Dermis microvascular lymphatic vessel endothelial cell (primary cell): ENCODE data around the gene SEL1L3. TPM values are rescaled to one million over a fixed set of nuclear protein-coding genes. Genes with fewer than 3 reads are reported as not detected.

Source experiments
- DNase-seq, 2 donors: peaks; one replicate each; pipeline versions ENCODE4 v3.0.0 to v3.0.0-alpha.2; 2010; ENCODE audit warnings: low read depth in 2 of 2
- total RNA-seq: library from RNA; depleted of rRNA; stranded (reverse); fragments of >200 nt; gene quantifications from 2 replicates; pipeline ENCODE4 v1.2.1, GENCODE V29; 2014

The SEL1L3 gene
- total RNA-seq, 1 donor from 2014 or later: 74.6 TPM

- no peak for DNase-seq
Measured at GRCh38 chr4:25818876-25819275, 43.9 kb downstream of the SEL1L3 start.

DNA sequence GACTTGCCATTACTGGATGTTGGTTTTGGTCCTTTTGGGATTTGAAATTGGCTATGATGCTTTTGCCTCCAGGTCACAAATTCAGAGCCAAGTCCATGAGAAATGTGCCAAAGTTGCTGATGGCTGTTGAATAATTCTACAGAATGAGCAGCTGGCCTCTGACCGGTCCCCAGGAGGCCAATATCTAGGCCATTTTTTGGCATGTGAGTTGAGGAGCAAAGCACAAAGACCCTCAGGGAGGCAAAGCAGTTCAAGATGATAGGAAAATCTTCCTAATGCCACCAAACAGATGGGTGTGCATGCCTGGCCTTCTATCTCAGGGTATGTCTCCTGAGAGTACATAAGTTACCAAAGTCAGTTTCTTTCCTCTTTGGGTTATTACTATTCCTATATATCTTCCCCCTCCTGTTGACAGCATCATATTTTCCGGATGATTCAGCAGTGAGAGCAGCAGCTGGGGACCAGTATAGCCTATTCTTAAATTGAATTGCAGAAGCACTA is 44.4 kb downstream of the SEL1L3 start:
- DNase-seq: no peak

DNA sequence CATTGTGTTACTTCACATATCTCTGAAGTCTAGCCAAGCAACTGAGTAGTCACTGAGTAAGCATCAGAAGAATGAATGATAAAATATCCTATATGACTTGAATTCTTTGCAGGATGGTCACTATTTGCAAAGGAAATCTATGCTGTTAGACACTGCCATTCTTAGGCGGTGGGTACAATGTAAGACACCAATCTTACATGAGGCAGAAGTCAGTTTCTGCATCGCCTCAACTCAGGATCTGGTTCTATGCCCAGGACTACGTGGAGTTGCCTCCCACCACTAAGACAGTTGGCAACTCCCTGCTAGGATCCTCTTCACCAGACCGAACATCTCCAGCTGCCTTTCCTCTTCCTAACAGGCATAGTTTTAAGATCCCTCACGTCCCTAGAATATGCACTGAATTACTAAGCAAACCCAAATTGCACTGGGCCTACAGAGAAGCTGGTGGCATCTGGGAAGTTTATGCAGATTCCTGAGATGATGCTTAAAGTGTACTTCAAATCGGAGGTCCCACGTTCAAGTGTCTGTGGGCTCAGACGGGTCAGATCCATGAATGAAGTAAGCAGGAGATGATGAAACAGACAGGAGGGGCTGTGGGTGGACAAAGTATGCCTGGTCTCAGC is 45.6 kb downstream of the SEL1L3 start:
- no peak for DNase-seq

DNA sequence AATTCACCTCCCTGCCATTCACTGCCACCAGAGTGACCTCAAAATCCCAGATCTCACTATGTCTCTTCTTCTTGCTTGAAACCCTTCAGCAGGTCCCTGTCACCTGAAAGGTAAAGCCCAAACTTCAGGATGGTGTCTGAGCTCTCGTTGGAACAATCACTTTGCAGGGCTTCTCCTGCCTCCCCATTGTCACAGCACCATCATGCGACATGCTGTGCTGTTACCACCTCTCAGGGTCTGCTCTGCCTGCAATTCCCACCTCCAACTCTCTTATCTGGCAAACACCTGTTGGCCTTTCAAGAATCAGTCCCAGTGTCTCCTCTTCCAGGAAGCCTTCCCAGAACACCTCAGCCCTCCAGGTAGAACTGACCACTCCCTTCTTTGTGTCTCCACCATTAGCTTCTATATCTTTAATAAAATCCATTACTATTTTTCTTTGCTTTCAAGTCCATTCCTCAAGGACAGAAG is 46.2 kb downstream of the SEL1L3 start:
- DNase-seq: no peak

DNA sequence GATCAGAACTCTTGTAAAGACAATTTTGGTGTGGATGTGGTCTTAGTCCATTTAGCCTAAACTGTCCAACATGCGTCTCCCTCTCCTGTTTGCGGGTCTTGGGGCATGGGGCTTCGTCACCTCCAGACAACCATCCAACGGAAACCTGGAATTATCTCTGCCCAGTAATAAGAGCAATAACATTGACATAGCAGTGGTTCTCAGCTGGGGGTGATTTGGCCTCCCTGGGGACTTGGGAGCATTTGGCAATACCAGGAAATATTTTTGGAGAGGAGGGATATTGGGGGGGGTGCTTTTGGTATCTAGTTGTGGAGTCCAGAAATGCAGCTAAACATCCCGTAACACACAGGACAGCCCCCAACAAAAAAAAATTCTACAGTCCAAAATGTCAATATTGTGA is 47.2 kb downstream of the SEL1L3 start:
- DNase-seq: no peak

DNA sequence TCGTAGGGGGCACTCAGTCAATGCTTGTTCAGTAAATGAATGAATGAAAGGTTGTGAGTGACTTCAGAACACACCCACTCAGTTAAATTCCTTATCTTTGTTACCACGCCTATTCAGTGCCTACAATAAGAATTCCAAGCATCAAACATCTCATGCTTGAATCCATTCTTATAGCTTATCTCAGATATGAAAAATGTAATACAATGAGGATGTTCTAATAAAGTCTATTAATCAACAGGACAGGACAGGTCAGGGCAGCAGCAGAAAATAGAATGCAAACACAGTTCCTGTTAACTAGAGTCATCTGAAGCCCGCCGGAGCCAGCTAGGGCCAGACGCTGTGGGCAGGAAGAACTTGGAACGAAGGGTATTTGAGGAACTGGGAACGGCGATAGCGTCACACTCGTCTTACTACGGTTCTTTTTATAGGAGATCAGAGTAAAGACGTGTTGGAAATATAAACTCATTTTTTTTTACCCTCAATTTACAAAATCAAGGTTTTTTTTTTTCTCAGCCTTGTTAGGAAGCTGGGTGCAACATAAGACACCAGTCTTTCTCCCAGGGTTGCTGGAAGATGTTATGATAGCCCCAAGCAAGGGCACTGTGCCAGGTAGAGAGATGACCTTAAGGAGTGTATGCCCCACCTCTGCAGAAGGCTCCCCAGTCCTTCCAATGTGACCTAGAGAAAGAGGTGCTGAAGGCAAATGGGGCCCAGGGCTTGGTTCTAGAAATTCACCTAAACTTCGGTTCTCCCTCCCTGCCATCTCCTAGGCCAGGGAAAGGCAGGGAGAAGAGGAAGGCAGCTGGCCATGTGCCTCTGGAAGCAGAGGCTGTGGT is 48.3 kb downstream of the SEL1L3 start:
- DNase-seq: peak in 1 of 2 donors; percentile 49

- DNase-seq: peak in 1 of 2 donors; percentile 21
Measured at GRCh38 chr4:25813448-25814106, 49.2 kb downstream of the SEL1L3 start.

GRCh38 chr4:25811841-25812240 is 50.9 kb downstream of the SEL1L3 start:
- DNase-seq: no peak

DNA sequence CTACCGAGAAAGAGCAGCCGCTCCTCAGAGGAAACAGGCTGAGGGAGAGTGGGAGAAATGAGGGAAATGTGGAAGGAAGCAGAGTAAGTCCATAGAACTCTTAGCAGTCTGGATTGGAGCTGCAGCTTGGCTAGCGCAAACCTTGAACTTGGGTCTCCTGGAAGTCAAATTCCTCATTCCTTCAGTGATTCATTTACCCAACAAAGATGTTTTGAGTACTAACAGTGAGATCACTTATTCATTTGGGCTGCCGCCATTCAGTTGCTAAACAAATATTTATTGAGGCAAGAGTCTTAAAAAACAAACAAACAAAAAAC is 51.5 kb downstream of the SEL1L3 start:
- DNase-seq: no peak

GRCh38 chr4:25810461-25811373 is 52.1 kb downstream of the SEL1L3 start:
- no peak for DNase-seq

DNA sequence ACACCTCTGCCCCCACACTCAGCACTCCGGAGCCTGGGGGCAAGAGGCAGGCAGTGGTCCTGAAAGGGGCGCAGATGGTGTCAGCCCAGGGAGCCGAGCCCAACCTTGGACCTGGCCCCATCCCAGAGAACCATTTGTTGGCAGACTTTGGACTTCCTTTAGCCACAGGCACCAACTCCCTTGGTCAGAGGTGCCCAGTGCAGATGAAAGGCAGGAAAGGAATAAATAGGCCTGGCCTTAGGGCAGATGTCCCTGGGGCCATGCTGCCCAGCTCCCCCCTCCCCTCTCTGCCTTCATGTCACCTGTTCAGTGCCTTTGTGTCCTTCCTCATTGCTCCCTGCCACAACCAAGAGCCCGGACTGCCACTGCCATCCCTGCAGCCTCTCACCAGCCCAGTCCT is 52.8 kb downstream of the SEL1L3 start:
- DNase-seq: no peak

GRCh38 chr4:25807102-25807728 is 55.6 kb downstream of the SEL1L3 start:
- DNase-seq: no peak

DNA sequence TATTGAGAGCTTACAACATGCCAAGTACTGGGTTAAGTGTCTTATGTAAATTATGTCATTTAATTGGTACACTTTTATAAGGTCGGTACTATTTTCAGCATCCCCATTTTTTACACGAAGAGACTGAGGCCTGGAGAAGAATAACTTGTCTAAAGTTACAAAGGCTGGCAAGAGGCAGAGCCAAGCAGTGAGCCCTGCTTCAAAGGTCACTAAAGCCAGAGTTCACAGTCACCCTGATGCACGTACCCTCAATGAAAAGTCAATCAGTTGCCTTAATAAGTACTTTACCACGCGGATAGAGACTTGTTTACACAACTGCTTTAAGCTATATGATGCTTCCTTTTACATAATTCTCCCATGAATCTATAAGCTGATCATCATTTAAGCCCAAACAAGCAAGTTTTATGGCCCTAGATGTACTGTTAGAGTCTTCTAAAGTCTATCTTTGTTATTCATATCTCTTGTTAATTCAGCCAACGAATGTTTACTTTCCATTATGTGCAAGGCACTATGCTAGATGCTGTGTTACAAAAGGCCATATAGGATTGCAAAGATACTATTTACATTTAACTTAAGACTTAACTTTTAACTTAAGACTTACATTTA is 57.4 kb downstream of the SEL1L3 start:
- DNase-seq: no peak

DNA sequence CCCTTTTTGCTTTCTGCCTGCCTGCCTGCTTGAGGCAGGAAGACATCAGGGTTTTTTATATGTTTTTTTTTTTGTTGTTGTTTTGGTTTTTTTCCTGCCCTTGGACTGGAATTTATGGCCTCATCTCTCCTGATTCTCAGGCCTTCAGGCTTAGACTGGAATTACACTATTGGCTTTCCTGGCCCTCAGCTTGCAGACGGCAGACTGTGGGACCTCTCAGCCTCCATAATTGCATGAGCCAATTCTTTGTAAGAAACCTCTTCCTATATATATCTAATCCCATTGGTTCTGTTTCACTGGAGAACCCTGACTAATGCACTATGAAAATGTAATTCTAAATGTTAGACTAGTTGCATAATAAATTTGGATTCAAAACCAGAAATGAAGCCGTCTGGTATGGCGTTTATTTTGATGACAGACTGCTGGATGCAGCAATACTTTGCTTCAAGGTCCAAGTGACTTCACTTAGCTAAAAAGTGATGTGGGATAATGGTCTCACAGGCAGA is 59.0 kb downstream of the SEL1L3 start:
- no peak for DNase-seq

GRCh38 chr4:25801594-25801993 is 61.2 kb downstream of the SEL1L3 start:
- no peak for DNase-seq

DNA sequence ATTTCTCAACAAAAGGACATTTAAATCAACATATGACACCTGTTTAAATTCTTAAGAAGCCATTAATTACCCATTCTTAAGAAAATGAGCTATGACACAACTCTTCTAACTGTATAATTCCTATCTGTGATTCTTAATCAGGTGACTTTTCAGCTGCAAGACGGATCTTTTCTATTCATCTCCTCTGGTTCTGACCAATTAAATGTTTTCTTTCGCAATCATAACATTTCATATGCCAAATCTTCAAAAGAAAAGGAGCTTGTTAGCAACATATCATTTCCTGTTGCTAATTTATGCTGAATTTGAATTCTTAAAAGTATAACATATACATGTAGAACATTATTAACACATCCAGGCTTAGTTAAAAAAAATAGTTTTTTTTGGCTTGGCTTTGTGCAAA is 62.5 kb downstream of the SEL1L3 start:
- no peak for DNase-seq

- no peak for DNase-seq
Measured at GRCh38 chr4:25799522-25799921, 63.3 kb downstream of the SEL1L3 start.

DNA sequence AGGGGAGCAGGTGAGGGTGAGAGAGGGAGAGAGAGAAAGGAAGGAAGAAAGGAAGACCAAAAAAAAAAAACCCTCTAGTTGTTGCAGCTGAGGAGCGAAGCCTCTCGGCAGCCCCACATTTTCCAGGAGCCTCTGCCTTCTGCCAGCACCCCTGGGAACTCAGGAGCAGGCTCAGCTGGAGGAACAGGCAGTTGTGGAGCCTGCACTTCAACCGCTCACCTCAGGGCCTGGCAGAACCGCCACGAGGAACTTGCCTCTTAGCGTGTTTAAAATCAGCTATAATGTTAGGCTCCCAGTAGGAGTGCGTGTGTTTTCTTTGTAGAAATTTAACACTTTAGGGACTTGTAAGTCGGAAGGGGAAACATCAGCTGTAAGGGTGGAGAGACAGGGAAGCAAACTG is 65.7 kb downstream of the SEL1L3 start:
- DNase-seq: no peak

GRCh38 chr4:25795566-25796454 is 67.0 kb downstream of the SEL1L3 start:
- peak in 1 of 2 donors; percentile 32 for DNase-seq
